Naive thymus-derived CD4-positive, alpha-beta T cell (primary cell): ENCODE results near the gene PTPRN2. TPM values are rescaled to one million over a fixed set of nuclear protein-coding genes. Genes with fewer than 3 reads are reported as not detected.

ENCODE experiments used
- ATAC-seq: fragments of 150-1000 bp; cut with Tn5 transposase; 2 replicates; pipeline ENCODE4 v1.10.0; 2021; ENCODE audit warnings: mild to moderate bottlenecking, moderate library complexity
- CTCF ChIA-PET: fragments of 350-600 bp; sonication (Branson Sonifier 250); formaldehyde crosslinking; loops from one replicate; lab custom pipeline; 2021; ENCODE audit warnings: antibody characterized with exemption; lab: Charles Lee
- POLR2A ChIA-PET: fragments of 350-600 bp; sonication (Branson Sonifier 250); formaldehyde crosslinking; loops from one replicate; lab custom pipeline; 2021; ENCODE audit warnings: antibody characterized with exemption, inconsistent platforms; lab: Charles Lee
- DNase-seq, 9 donors: peaks; one replicate each; pipeline versions ENCODE4 v3.0.0 to v3.0.0-alpha.2; 2020 to 2022; ENCODE audit warnings: mixed read lengths in 1 of 9
- H3K27ac ChIP-seq: one replicate; pipeline ENCODE4 v1.7.0; 2013; ENCODE audit warnings: mild to moderate bottlenecking, low read depth, low read length, moderate library complexity
- H3K27me3 ChIP-seq, 2 donors: one replicate each; pipeline ENCODE4 v1.7.0; 2013; ENCODE audit warnings: low read length in 2 of 2, mild to moderate bottlenecking in 2 of 2, moderate library complexity in 2 of 2; ENCODE audit not compliant: control insufficient read depth in 2 of 2, insufficient read depth in 2 of 2
- H3K36me3 ChIP-seq, 3 experiments: 1 replicate in 2 of 3; 2 replicates in 1 of 3; pipeline ENCODE4 v1.7.0; 2013; ENCODE audit warnings: low read length in 3 of 3, mild to moderate bottlenecking in 3 of 3, moderate library complexity in 1 of 3; ENCODE audit not compliant: insufficient read depth in 3 of 3, control insufficient read depth in 2 of 3
- H3K4me1 ChIP-seq, 2 donors: one replicate each; pipeline ENCODE4 v1.7.0; 2013; ENCODE audit warnings: low read length in 2 of 2, mild to moderate bottlenecking in 2 of 2, moderate library complexity in 1 of 2; ENCODE audit not compliant: control insufficient read depth in 2 of 2, insufficient read depth in 2 of 2
- H3K4me3 ChIP-seq: 2 replicates; pipeline ENCODE4 v1.7.0; 2013; ENCODE audit warnings: mild to moderate bottlenecking, low read length
- H3K9me3 ChIP-seq, 3 experiments: 1 replicate in 2 of 3; 2 replicates in 1 of 3; pipeline ENCODE4 v1.7.0; 2013; ENCODE audit warnings: low read length in 3 of 3; ENCODE audit not compliant: control insufficient read depth in 2 of 3
- H3K27ac Mint-ChIP-seq, 9 donors: one replicate each; pipeline ENCODE4 v1.8.0; 2020 to 2022; ENCODE audit warnings: mixed read lengths in 9 of 9, mild to moderate bottlenecking in 8 of 9, moderate library complexity in 5 of 9, inconsistent platforms in 2 of 9
- H3K27me3 Mint-ChIP-seq, 5 donors: one replicate each; pipeline ENCODE4 v1.8.0; 2021 to 2022; ENCODE audit warnings: mixed read lengths in 5 of 5, mild to moderate bottlenecking in 1 of 5
- H3K36me3 Mint-ChIP-seq, 5 donors: one replicate each; pipeline ENCODE4 v1.8.0; 2020 to 2022; ENCODE audit warnings: mixed read lengths in 5 of 5, mild to moderate bottlenecking in 3 of 5, inconsistent platforms in 1 of 5
- H3K4me1 Mint-ChIP-seq, 7 donors: one replicate each; pipeline ENCODE4 v1.8.0; 2020 to 2022; ENCODE audit warnings: mixed read lengths in 7 of 7, mild to moderate bottlenecking in 3 of 7, inconsistent platforms in 1 of 7
- H3K4me3 Mint-ChIP-seq, 10 donors: one replicate each; pipeline ENCODE4 v1.8.0; 2020 to 2022; ENCODE audit warnings: mild to moderate bottlenecking in 10 of 10, mixed read lengths in 10 of 10, moderate library complexity in 6 of 10, inconsistent platforms in 2 of 10
- H3K9me3 Mint-ChIP-seq, 11 donors: one replicate each; pipeline ENCODE4 v1.8.0; 2020 to 2022; ENCODE audit warnings: mixed read lengths in 11 of 11, mild to moderate bottlenecking in 4 of 11, inconsistent platforms in 1 of 11, moderate library complexity in 1 of 11
- intact Hi-C, 2 donors: fragments of 100-400 bp; cut with micrococcal nuclease; formaldehyde crosslinking; loops; one replicate each; pipeline ENCODE4 v1.15.1; 2023
- polyA plus RNA-seq, 2 donors: library from polyadenylated mRNA; unstranded; fragments of 300-500 nt; fragmentation: Illumina TruSeq; gene quantifications; one replicate each; pipeline ENCODE4 v1.2.3, GENCODE V29; 2021
- total RNA-seq, 6 experiments: library from RNA in 5 of 6; stranded (reverse) in 5 of 6; gene quantifications; 1 replicate in 5 of 6; 2 replicates in 1 of 6; pipeline ENCODE4 v1.2.3 and lab custom pipeline; 2021 to 2026

The PTPRN2 gene
- total and polyA plus RNA-seq, 7 experiments from 2014 or later, result 0.58 to 2.3 (median 1.4) TPM

DNA sequence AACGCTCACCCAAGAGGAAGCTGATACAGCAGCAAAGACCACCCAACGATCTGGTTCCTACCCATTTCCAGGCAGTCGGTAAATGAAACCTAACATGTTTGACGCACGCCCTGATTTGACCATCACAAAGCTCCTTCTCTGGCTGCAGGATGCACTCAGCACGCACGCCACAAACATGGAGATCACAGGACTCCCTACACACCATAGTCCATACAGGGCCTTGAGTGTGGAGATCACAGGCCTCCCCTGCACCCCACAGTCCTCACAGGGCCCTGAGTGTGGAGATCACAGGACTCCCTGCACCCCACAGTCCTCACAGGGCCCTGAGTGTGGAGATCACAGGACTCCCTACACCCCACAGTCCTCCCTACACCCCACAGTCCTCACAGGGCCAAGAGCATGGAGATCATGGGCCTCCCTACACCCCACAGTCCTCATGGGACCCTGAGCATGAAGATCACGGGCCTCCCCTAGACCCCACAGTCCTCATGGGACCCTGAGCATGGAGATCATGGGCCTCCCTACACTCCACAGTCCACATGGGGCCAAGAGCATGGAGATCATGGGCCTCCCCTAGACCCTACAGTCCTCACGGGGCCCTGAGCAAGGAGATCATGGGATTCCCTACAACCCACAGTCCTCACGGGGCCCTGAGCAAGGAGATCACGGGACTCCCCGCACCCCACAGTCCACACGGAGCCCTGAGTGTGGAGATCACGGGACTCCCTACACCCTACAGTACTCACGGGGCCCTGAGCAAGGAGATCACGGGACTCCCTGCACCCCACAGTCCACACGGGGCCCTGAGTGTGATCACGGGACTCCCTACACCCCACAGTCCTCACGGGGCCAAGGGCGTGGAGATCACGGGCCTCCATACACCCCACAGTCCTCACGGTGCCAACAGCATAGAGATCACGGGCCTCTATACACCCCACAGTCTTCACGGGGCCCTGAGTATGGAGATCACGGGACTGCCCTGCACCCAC, 841.6 kb downstream of the PTPRN2 start:
- Mint-ChIP-seq H3K36me3 (no peaks in the 10 kb centered on the region), H3K4me1 (no peaks in the 10 kb centered on the region), H3K9me3 (no peaks in the 10 kb centered on the region), H3K27me3 (peaks cover 0 to 10% (median 0%) of the 10 kb centered on the region in 5 donors), H3K4me3 (no peak overlapping the region), H3K27ac (no peak overlapping the region)
- no peaks in the 10 kb centered on the region for H3K36me3 ChIP-seq
- no peak overlapping the region for H3K4me3 ChIP-seq
- H3K9me3 ChIP-seq, result no peaks in the 10 kb centered on the region
- H3K27me3 ChIP-seq, result no peaks in the 10 kb centered on the region
- POLR2A ChIA-PET, result no interaction called here
- no peaks in the 10 kb centered on the region for H3K4me1 ChIP-seq
- intact Hi-C loops, result no loop called here
- CTCF ChIA-PET, result no interaction called here
- H3K27ac ChIP-seq, result no peak overlapping the region
- peak; percentile 27 for ATAC-seq
- DNase-seq, result no peak

- H3K27me3 ChIP-seq, result no peaks in the 10 kb centered on the region
- H3K27ac Mint-ChIP-seq, result peak overlapping the region in 1 of 9 donors; percentile 36
- CTCF ChIA-PET, result no interaction called here
Observed at GRCh38 chr7:157744786-157745601, 842.6 kb downstream of the PTPRN2 start.

GRCh38 chr7:157743781-157744525, 843.7 kb downstream of the PTPRN2 start:
- Histone ChIP-seq H3K4me3 (no peak overlapping the region), H3K27ac (no peak overlapping the region), H3K27me3 (no peaks in the 10 kb centered on the region), H3K36me3 (no peaks in the 10 kb centered on the region), H3K4me1 (no peaks in the 10 kb centered on the region), H3K9me3 (no peaks in the 10 kb centered on the region)
- intact Hi-C loops, result no loop called here
- ATAC-seq, result no peak
- Mint-ChIP-seq H3K9me3 (no peaks in the 10 kb centered on the region), H3K27ac (peak overlapping the region in 1 of 9 donors; percentile 36), H3K4me3 (no peak overlapping the region), H3K36me3 (no peaks in the 10 kb centered on the region), H3K27me3 (peaks cover 0 to 24% (median 0%) of the 10 kb centered on the region in 5 donors), H3K4me1 (no peaks in the 10 kb centered on the region)
- ChIA-PET CTCF (no interaction called here), POLR2A (no interaction called here)
- DNase-seq, result no peak

More at GRCh38 chr7:157744786-157745601, 842.6 kb downstream of the PTPRN2 start:
- Mint-ChIP-seq H3K9me3 (no peaks in the 10 kb centered on the region), H3K4me1 (no peaks in the 10 kb centered on the region), H3K36me3 (no peaks in the 10 kb centered on the region), H3K4me3 (no peak overlapping the region), H3K27me3 (peaks cover 0 to 14% (median 0%) of the 10 kb centered on the region in 5 donors)
- Histone ChIP-seq H3K4me1 (no peaks in the 10 kb centered on the region), H3K9me3 (no peaks in the 10 kb centered on the region), H3K36me3 (no peaks in the 10 kb centered on the region), H3K4me3 (no peak overlapping the region), H3K27ac (no peak overlapping the region)
- POLR2A ChIA-PET, result no interaction called here
- ATAC-seq (no peak), DNase-seq (no peak)
- intact Hi-C loops, result no loop called here

- peaks cover 0 to 31% (median 2%) of the 10 kb centered on the region in 5 donors for H3K27me3 Mint-ChIP-seq
- peaks cover 0 to 4% (median 0%) of the 10 kb centered on the region in 7 donors for H3K4me1 Mint-ChIP-seq
- Histone ChIP-seq H3K27ac (no peak overlapping the region), H3K9me3 (no peaks in the 10 kb centered on the region), H3K4me3 (no peak overlapping the region), H3K4me1 (no peaks in the 10 kb centered on the region), H3K36me3 (no peaks in the 10 kb centered on the region), H3K27me3 (no peaks in the 10 kb centered on the region)
- intact Hi-C loops, result no loop called here
- H3K9me3 Mint-ChIP-seq, result peaks cover 0 to 1% (median 0%) of the 10 kb centered on the region in 11 donors
- no peak for ATAC-seq
- POLR2A ChIA-PET, result no interaction called here
- H3K36me3 Mint-ChIP-seq, result no peaks in the 10 kb centered on the region
- no peak overlapping the region for H3K4me3 Mint-ChIP-seq
- CTCF ChIA-PET, result no interaction called here
- no peak overlapping the region for H3K27ac Mint-ChIP-seq
- no peak for DNase-seq
Observed at GRCh38 chr7:157740251-157740798, 847.3 kb downstream of the PTPRN2 start.

- H3K27me3 ChIP-seq, result no peaks in the 10 kb centered on the region
- POLR2A ChIA-PET, result no interaction called here
- CTCF ChIA-PET, result no interaction called here
Observed at GRCh38 chr7:157739650-157740049, 848.0 kb downstream of the PTPRN2 start.

DNA sequence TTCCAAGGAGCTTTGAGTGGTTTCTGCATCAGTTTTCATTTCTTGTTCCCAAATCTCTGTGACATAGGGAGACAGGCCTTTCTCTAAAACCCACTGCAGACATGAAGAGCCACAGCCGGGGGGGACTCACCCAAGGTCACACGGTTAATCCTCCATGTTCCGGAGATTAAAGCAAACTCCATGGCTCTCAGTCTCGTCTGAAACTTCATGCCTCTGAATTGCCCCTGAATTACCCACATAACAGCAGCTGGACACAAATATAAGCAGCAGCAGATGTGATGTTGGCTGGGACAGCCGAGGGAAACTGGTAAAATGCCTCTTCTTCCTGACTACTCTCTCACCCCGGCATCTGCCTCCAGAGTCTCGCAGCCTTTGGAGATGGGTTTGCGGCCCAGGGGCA, 848.6 kb downstream of the PTPRN2 start:
- Mint-ChIP-seq H3K36me3 (no peaks in the 10 kb centered on the region), H3K9me3 (peaks cover 0 to 2% (median 0%) of the 10 kb centered on the region in 11 donors), H3K4me3 (no peak overlapping the region), H3K27ac (no peak overlapping the region), H3K4me1 (peaks cover 0 to 4% (median 0%) of the 10 kb centered on the region in 7 donors), H3K27me3 (peaks cover 0 to 31% (median 2%) of the 10 kb centered on the region in 5 donors)
- DNase-seq (no peak), ATAC-seq (no peak)
- ChIA-PET POLR2A (no interaction called here), CTCF (no interaction called here)
- intact Hi-C loops, result no loop called here
- H3K27ac ChIP-seq, result no peak overlapping the region
- H3K4me1 ChIP-seq, result no peaks in the 10 kb centered on the region
- no peaks in the 10 kb centered on the region for H3K27me3 ChIP-seq
- no peak overlapping the region for H3K4me3 ChIP-seq
- no peaks in the 10 kb centered on the region for H3K9me3 ChIP-seq
- no peaks in the 10 kb centered on the region for H3K36me3 ChIP-seq

More at GRCh38 chr7:157739650-157740049, 848.0 kb downstream of the PTPRN2 start:
- ATAC-seq (no peak), DNase-seq (no peak)
- Mint-ChIP-seq H3K27ac (no peak overlapping the region), H3K4me1 (peaks cover 0 to 4% (median 0%) of the 10 kb centered on the region in 7 donors), H3K36me3 (no peaks in the 10 kb centered on the region), H3K9me3 (peaks cover 0 to 1% (median 0%) of the 10 kb centered on the region in 11 donors), H3K27me3 (peaks cover 0 to 31% (median 2%) of the 10 kb centered on the region in 5 donors), H3K4me3 (no peak overlapping the region)
- no peak overlapping the region for H3K4me3 ChIP-seq
- H3K27ac ChIP-seq, result no peak overlapping the region
- intact Hi-C loops, result no loop called here
- H3K36me3 ChIP-seq, result no peaks in the 10 kb centered on the region
- no peaks in the 10 kb centered on the region for H3K9me3 ChIP-seq
- H3K4me1 ChIP-seq, result no peaks in the 10 kb centered on the region
